ENCODE data around the gene NBEA. TPM values are rescaled to one million over a fixed set of nuclear protein-coding genes. Genes with fewer than 3 reads are reported as not detected.
"Not testable (repeated sequence)": the region's sequence is repeated elsewhere in the genome, so short reads cannot be mapped to it uniquely, and the experiment has no call there.

NBEA gene
- polyA plus RNA-seq, 3 donors: 16.4 to 19.2 (median 17.8) TPM

- DNase-seq (ENCODE audit: extremely low read depth in 1 of 11, low read depth in 9 of 11, low spot score in 4 of 11): peak in 3 of 11 donors; percentile 1 to 25 (median 15)
Observed at GRCh38 chr13:34943436-34944273, 1.6 kb downstream of the NBEA start.

DNA sequence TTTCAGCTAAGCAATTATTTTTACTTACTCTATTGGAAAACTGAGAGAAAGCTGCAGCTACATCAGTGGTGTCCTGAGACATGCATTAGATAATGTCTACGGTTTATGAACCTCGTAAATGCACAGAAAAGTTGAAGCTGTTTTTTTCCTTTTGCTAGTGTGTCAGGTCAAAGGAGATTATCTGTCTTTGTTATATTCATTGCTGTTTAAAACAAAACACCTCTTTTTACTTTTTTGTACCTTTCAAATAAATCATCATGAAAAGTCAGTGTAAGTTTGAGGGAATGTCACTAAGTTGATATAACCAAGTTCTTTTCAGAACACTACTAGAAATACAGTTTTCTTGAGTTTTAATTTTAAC, 2.2 kb downstream of the NBEA start:
- no peak for DNase-seq (ENCODE audit: extremely low read depth in 1 of 11, low read depth in 9 of 11, low spot score in 4 of 11)

- DNase-seq (ENCODE audit: extremely low read depth in 1 of 11, low read depth in 9 of 11, low spot score in 4 of 11): no peak
Observed at GRCh38 chr13:34944751-34945150, 2.7 kb downstream of the NBEA start.

DNA sequence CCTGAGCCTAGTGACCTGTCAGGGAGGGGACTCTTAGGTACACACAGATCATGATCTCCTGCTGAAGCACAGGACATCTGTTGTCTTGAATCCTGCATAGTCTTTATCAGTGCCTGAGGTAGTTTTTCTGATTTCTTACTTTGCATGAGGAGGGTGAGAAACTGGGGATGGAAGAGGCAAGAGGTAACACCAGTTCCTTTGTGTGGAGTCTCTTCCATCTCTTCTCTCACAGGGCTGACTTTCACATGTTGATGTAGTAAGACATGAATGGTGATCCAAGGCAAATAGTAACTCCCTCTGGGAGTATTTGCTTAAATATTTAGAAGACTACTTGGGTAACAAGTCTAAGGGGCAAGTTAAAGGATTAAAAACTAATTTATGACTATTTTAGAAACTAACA, 9.5 kb downstream of the NBEA start:
- DNase-seq (ENCODE audit: extremely low read depth in 1 of 11, low read depth in 9 of 11, low spot score in 4 of 11): no peak

DNA sequence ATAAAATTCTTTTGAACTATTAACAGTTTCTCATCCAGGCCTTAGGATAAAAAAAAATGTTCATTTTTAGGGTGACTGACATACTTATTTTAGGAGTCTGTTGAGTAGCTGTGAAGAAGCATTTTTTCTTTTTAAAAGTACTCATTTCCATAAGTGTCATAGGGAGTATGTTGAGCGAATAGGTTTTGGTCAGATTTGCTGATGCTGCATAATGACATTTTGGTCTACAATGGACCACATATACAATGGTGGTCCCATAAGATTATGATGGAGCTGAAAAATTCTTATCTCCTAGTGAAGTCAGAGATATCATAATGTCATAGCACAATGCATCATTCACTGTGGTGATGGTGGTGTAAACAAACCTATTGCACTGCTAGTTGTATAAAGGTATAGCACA, 17.4 kb downstream of the NBEA start:
- DNase-seq (ENCODE audit: extremely low read depth in 1 of 11, low read depth in 9 of 11, low spot score in 4 of 11): no peak

- DNase-seq (ENCODE audit: extremely low read depth in 1 of 11, low read depth in 9 of 11, low spot score in 4 of 11): no peak
Observed at GRCh38 chr13:34964558-34964957, 22.5 kb downstream of the NBEA start.

DNA sequence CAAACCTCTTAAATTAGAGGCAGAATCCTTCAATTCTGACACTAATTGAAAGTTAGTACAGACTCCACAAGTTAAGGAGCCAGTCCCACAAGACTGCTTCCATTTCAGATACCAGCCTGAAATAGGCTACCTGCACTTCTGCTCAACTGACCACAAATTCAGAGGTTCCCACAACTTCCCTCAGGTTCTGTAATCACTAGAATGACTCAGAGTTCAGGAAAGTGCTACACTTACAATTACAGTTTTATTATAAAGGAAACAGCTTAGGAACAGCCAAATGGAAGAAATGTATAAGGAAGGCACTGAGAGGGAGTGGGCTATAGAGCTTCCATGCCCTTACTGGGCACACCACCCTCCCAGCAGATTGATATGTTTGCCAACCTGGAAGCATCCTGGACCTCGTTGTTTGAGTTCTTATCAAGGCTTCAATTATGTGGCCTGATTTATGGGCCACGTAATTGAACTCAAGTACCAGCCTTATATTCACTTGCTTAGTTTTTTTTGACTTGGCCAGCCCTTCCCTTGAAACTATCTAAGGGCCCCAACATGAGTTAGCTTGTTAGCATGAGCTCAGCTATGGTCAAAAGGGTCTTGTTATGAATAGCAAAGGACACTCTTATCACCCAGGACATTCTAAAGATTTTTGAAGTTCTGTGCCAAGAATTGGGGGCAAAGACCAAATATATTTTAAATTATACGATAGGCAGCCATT, 25.9 kb downstream of the NBEA start:
- DNase-seq (ENCODE audit: extremely low read depth in 1 of 11, low read depth in 9 of 11, low spot score in 4 of 11): no peak

DNA sequence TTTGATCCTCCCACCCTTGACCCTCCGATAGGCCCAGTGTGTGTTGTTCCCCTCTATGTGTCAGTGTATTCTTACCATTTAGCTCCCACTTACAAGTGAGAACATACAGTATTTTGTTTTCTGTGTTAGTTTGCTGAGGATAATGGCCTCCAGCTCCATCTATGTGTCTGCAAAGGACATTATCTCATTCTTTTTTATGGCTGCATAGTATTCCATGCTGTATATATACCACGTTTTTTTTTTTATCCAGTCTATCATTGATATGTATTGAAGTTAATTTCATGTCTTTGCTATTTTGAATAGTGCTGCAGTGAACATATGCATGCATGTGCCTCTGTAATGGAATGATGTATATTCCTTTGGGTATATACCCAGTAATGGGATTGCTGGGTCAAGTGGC, 27.5 kb downstream of the NBEA start:
- not testable (repeated sequence) for DNase-seq (ENCODE audit: extremely low read depth in 1 of 11, low read depth in 9 of 11, low spot score in 4 of 11)

- no peak for DNase-seq (ENCODE audit: extremely low read depth in 1 of 11, low read depth in 9 of 11, low spot score in 4 of 11)
Observed at GRCh38 chr13:34970961-34971360, 28.9 kb downstream of the NBEA start.

DNA sequence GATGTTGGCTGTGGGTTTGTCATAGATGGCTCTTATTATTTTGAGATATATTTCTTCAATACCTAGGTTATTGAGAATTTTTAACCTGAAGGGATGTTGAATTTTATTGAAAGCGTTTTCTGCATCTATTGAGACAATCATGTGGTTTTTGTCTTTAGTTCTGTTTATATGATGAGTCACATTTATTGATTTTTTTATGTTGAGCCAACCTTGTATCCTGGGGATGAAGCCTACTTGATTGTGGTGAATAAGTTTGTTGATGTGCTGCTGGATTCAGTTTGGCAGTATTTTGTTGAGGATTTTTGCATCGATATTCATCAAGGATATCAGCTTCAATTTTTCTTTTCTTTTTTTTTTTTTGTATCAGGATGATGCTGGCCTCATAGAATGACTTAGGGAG, 29.4 kb downstream of the NBEA start:
- DNase-seq (ENCODE audit: extremely low read depth in 1 of 11, low read depth in 9 of 11, low spot score in 4 of 11): no peak

DNA sequence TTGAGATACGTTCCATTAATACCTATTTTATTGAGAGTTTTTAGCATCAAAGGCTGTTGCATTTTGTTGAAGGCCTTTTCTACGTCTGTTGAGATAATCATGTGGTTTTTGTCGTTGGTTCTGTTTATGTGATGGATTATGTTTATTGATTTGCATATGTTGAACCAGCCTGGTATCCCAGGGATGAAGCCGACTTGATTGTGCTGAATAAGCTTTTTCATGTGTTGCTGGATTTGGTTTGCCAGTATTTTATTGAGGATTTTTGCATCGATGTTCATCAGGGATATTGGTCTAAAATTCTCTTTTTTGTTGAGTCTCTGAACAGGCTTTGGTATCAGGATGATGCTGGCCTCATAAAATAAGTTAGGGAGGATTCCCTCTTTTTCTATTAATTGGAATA, 43.1 kb downstream of the NBEA start:
- DNase-seq (ENCODE audit: extremely low read depth in 1 of 11, low read depth in 9 of 11, low spot score in 4 of 11): not testable (repeated sequence)

DNA sequence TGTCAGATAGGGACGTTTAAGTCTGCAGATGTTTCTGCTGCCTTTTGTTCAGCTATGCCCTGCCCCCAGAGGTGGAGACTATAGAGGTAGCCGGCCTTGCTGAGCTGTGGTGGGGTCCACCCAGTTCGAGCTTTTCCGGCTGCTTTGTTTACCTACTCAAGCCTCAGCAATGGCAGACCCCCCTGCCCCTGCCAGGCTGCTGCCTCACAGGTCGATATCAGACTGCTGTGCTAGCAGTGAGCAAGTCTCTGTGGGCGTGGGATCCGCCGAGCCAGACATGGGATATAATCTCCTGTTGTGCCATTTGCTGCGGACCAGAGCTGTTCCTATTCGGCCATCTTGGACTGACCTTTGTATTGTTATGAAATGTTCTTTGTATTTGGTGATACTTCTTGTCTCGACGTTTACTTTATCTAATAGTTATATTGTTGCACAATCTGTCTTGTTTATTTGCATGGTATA, 46.3 kb downstream of the NBEA start:
- DNase-seq (ENCODE audit: extremely low read depth in 1 of 11, low read depth in 9 of 11, low spot score in 4 of 11): no peak

- no peak for DNase-seq (ENCODE audit: extremely low read depth in 1 of 11, low read depth in 9 of 11, low spot score in 4 of 11)
Observed at GRCh38 chr13:34990399-34991214, 48.5 kb downstream of the NBEA start.

GRCh38 chr13:34993470-34993869, 51.4 kb downstream of the NBEA start:
- DNase-seq (ENCODE audit: extremely low read depth in 1 of 11, low read depth in 9 of 11, low spot score in 4 of 11): no peak

GRCh38 chr13:35003734-35004133, 61.7 kb downstream of the NBEA start:
- DNase-seq (ENCODE audit: extremely low read depth in 1 of 11, low read depth in 9 of 11, low spot score in 4 of 11): not testable (repeated sequence)

DNA sequence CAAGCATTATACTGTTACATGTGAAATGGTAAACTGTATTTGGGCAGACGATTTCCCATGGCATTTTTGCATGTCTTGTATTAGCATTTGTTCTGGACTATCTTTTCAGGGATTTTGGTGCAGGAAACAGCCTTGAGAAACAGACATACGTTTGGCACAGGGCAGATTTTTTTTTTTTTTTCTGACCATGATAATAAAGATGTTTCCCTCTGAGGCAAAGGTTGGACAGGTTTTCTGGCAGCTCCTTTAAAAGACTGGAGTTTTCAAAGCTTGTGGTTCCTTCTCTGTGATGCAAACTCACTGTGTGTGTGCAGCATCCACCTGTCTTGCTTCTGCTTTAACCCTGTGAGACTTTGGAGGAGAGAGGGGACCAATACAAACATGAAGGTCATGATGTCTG, 63.0 kb downstream of the NBEA start:
- no peak for DNase-seq (ENCODE audit: extremely low read depth in 1 of 11, low read depth in 9 of 11, low spot score in 4 of 11)

DNA sequence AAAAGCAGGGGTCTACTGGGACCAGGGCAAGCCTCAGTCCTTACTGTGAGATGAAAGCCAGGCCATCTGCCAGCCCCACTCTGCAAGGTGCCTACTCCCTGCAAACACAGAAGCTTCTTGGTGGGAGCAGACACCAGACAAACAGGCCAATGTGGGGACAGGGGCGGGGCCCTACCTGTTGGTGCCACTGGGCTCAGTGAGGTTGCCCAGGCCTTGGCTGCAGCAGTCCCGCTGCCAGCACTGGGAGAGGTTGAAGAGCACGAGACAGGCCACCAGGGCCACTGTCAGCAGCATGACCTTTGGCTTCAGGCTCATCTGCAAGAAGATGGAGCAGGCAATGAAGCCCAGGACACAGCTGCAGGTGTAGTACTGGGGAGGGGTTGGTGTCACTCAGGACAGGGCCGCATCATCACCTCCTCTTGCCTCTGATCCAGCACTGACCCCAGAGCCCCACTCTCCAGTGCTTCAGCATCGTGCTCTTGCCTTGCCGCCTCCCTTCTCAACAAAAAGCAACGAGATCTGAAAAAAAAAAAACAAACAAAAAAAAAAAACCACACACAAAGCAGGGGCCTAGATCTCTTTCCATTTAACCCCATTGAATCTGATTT, 72.6 kb downstream of the NBEA start:
- DNase-seq (ENCODE audit: extremely low read depth in 1 of 11, low read depth in 9 of 11, low spot score in 4 of 11): no peak

DNA sequence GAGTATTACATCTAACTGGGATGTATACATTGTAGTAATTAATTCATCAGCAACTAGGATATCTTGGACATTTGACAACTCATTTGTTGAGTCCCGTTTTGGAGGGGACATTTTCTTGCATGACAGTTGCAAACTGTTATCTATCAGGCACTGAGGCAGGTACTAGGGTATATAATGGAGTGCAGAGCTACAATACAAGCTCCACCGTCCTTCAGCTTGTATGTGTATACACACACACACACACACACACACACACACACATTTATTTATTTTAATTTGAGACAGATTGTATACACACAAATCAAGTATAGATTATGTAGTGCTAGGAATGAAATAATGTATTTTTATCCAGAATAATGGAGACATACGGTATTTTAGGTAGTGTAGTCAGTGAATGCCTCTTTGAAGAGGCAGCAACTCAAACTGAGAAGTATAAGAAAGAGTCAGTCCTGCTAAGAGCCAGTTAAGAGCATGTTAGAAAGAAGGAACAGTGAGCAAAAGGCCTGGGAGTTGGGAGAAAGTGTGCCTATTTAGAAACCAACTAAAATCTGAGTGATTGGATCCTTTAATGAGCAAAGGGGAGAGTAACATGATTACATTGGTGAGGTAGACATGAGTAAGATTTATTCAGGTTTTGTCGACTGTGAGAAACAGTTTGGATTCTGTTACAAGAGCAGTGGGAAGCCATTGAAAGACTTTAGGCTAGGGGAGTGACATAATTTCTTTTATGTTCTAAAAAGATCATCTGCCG, 74.5 kb downstream of the NBEA start:
- peak in 3 of 11 donors; percentile 5 to 9 (median 7) for DNase-seq (ENCODE audit: extremely low read depth in 1 of 11, low read depth in 9 of 11, low spot score in 4 of 11)

GRCh38 chr13:35025314-35025713, 83.2 kb downstream of the NBEA start:
- no peak for DNase-seq (ENCODE audit: extremely low read depth in 1 of 11, low read depth in 9 of 11, low spot score in 4 of 11)

Data from renal cortex interstitium (tissue), 11 donors.